Measurements from ENCODE around the gene GRAMD1B. TPM values are rescaled to one million over a fixed set of nuclear protein-coding genes. Genes with fewer than 3 reads are reported as not detected.

GRAMD1B gene
- total RNA-seq, 2 experiments from 2014 or later = 16.1 to 21.8 TPM

- Mint-ChIP-seq H3K9me3 (no peaks in the 10 kb centered on the region), H3K27ac (no peak overlapping the region), H3K4me1 (ENCODE audit: low read depth) (no peaks in the 10 kb centered on the region), H3K36me3 (ENCODE audit: low read depth) (no peaks in the 10 kb centered on the region), H3K27me3 (no peaks in the 10 kb centered on the region), H3K4me3 (no peak overlapping the region)
- CTCF ChIA-PET = no interaction called here
- intact Hi-C loops (cut with DNase I, micrococcal nuclease) = no loop called here
- no peak for TF ChIP-seq CTCF (IDR thresholded peaks at IDR 0.05)
- Histone ChIP-seq H3K4me3 (ENCODE audit: low read length) (no peak overlapping the region), H3K27ac (ENCODE audit: low read depth in 1 of 2, low read length in 2 of 2) (no peak overlapping the region), H3K9me3 (ENCODE audit: control insufficient read depth in 1 of 2, insufficient read depth in 1 of 2, low read length in 2 of 2) (no peaks in the 10 kb centered on the region), H3K27me3 (ENCODE audit: control insufficient read depth in 1 of 2, insufficient read depth in 2 of 2, low read length in 2 of 2) (no peaks in the 10 kb centered on the region), H3K36me3 (ENCODE audit: insufficient read depth, low read length) (peaks cover 5% of the 10 kb centered on the region), H3K4me1 (ENCODE audit: insufficient read depth, low read length) (no peaks in the 10 kb centered on the region)
- DNase-seq = no peak
- POLR2A ChIA-PET = no interaction called here
- no peak for ATAC-seq (ENCODE audit: poor library complexity)
Measured at GRCh38 chr11:123588117-123588863, 158.2 kb downstream of the GRAMD1B start.

- CTCF ChIA-PET = no interaction called here
- H3K36me3 ChIP-seq (ENCODE audit: insufficient read depth, low read length) = peaks cover 5% of the 10 kb centered on the region
- H3K27me3 Mint-ChIP-seq = no peaks in the 10 kb centered on the region
Measured at GRCh38 chr11:123588864-123589262, 158.8 kb downstream of the GRAMD1B start.

GRCh38 chr11:123590296-123590912, 160.3 kb downstream of the GRAMD1B start:
- intact Hi-C loops (cut with DNase I, micrococcal nuclease) = no loop called here
- no peaks in the 10 kb centered on the region for H3K4me1 ChIP-seq (ENCODE audit: insufficient read depth, low read length)

More at GRCh38 chr11:123588864-123589262, 158.8 kb downstream of the GRAMD1B start:
- Mint-ChIP-seq H3K36me3 (ENCODE audit: low read depth) (no peaks in the 10 kb centered on the region), H3K27ac (no peak overlapping the region), H3K4me1 (ENCODE audit: low read depth) (no peaks in the 10 kb centered on the region), H3K9me3 (no peaks in the 10 kb centered on the region), H3K4me3 (no peak overlapping the region)
- ATAC-seq (ENCODE audit: poor library complexity) (no peak), DNase-seq (no peak)
- no peaks in the 10 kb centered on the region for H3K4me1 ChIP-seq (ENCODE audit: insufficient read depth, low read length)
- H3K4me3 ChIP-seq (ENCODE audit: low read length) = no peak overlapping the region
- no peak overlapping the region for H3K27ac ChIP-seq (ENCODE audit: low read depth in 1 of 2, low read length in 2 of 2)
- intact Hi-C loops (cut with DNase I, micrococcal nuclease) = no loop called here
- H3K27me3 ChIP-seq (ENCODE audit: control insufficient read depth in 1 of 2, insufficient read depth in 2 of 2, low read length in 2 of 2) = no peaks in the 10 kb centered on the region
- POLR2A ChIA-PET = no interaction called here
- no peaks in the 10 kb centered on the region for H3K9me3 ChIP-seq (ENCODE audit: control insufficient read depth in 1 of 2, insufficient read depth in 1 of 2, low read length in 2 of 2)
- no peak for TF ChIP-seq CTCF (IDR thresholded peaks at IDR 0.05)

More at GRCh38 chr11:123590296-123590912, 160.3 kb downstream of the GRAMD1B start:
- H3K36me3 Mint-ChIP-seq (ENCODE audit: low read depth) = peaks cover 4% of the 10 kb centered on the region
- H3K4me3 ChIP-seq (ENCODE audit: low read length) = no peak overlapping the region
- H3K27me3 ChIP-seq (ENCODE audit: control insufficient read depth in 1 of 2, insufficient read depth in 2 of 2, low read length in 2 of 2) = no peaks in the 10 kb centered on the region
- no peaks in the 10 kb centered on the region for H3K9me3 Mint-ChIP-seq
- no peaks in the 10 kb centered on the region for H3K9me3 ChIP-seq (ENCODE audit: control insufficient read depth in 1 of 2, insufficient read depth in 1 of 2, low read length in 2 of 2)
- H3K36me3 ChIP-seq (ENCODE audit: insufficient read depth, low read length) = peaks cover 11% of the 10 kb centered on the region
- H3K4me1 Mint-ChIP-seq (ENCODE audit: low read depth) = no peaks in the 10 kb centered on the region
- no peak for TF ChIP-seq CTCF (IDR thresholded peaks at IDR 0.05)
- H3K27ac Mint-ChIP-seq = no peak overlapping the region
- DNase-seq = no peak
- no peak for ATAC-seq (ENCODE audit: poor library complexity)
- no peak overlapping the region for H3K4me3 Mint-ChIP-seq
- ChIA-PET POLR2A (no interaction called here), CTCF (interaction anchor here (1.5 kb wide), 1 partner anchor 10 kb away, joined by 3 read pairs; no protein-coding TSS in a partner anchor)
- no peaks in the 10 kb centered on the region for H3K27me3 Mint-ChIP-seq
- no peak overlapping the region for H3K27ac ChIP-seq (ENCODE audit: low read depth in 1 of 2, low read length in 2 of 2)

Data from CD4-positive, alpha-beta T cell (primary cell).